ENCODE data around the gene NAGS.
"Not testable (repeated sequence)": the region's sequence is repeated elsewhere in the genome, so short reads cannot be mapped to it uniquely, and the experiment has no call there.

Gene NAGS, protein sequence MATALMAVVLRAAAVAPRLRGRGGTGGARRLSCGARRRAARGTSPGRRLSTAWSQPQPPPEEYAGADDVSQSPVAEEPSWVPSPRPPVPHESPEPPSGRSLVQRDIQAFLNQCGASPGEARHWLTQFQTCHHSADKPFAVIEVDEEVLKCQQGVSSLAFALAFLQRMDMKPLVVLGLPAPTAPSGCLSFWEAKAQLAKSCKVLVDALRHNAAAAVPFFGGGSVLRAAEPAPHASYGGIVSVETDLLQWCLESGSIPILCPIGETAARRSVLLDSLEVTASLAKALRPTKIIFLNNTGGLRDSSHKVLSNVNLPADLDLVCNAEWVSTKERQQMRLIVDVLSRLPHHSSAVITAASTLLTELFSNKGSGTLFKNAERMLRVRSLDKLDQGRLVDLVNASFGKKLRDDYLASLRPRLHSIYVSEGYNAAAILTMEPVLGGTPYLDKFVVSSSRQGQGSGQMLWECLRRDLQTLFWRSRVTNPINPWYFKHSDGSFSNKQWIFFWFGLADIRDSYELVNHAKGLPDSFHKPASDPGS

DNA sequence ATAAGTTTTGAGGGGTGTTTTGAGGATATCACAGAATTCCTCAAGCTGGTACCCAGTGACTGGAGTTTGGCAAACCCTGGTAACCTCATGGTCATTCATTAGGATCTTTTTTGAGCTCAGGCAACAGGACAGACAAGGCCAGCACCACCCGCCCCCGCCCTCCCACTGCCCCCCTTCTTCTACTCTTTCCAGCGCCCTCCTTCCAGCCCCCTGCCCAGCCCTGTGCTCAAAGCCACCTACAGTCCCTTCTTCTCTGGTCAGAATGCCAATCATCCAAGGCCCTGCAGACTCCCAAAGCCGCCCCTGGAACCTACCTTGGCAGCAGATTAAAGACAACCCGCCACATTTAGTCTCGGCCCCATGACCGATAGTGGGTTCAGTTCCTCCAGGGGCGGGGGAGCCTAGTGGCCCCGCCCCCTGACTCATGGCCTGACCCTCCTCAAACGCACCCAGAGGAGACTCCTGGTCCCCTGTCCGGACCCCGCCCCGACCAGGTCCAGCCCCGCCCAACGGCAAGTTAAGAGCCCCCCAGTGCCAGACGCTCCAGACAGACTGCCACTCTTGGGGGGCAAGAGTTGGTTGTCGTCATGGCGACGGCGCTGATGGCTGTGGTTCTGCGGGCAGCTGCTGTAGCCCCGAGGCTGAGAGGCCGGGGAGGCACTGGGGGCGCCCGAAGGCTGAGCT lies at the start of gene NAGS:
NAGS (plus strand) TSS at position 546 of the 684 bp plus-strand sequence; CDS start at position 588, 42 bp downstream.
- DNase-seq (ENCODE audit: low read depth), result no peak

GRCh38 chr17:43956222-43956621 lies 48.2 kb upstream of the NAGS start:
- no peak for DNase-seq (ENCODE audit: low read depth)

DNA sequence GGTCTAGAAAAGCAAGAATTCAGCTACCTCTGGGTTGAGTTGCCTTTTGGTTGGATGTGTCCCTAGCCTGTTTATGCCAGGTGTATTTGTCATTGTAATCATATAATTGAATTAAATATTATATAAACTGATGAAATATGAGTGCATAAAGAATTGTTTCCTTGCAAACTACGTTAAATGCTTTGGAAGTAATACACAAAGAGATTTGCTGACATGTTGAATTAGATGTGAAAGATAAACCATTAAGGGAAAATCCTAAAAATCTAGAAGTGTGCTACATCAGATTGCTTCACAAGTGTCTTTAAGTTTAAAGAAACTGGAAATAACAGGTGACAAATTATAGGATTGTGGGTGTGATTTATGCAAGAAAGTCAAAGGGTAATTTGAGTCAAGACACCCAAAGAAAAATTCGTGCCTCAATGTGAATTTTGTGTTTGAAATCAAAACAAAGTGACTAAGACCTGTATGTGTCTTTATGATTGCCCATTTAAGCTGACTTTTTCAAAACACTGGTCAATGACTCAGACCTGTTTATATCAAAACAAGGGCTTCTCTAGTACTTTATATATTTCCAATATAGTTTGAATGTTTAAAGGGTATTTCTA lies 45.6 kb upstream of the NAGS start:
- no peak for DNase-seq (ENCODE audit: low read depth)

DNA sequence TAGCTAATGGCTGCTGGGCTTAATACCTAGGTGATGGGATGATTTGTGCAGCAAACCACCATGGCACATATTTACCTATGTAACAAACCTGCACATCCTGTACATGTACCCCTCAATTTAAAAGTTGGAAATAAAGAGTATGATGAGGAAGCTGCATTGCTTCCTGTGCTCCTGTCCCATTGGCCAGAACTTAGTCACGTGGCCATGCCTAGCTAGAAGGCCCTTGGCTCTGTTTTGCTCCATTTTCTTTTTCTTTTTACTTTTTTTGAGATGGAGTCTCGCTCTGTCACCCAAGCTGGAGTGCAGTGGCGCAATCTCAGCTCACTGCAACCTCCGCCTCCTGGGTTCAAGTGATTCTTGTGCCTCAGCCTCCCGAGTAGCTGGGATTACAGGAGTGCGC lies 43.1 kb upstream of the NAGS start:
- DNase-seq (ENCODE audit: low read depth), result not testable (repeated sequence)

DNA sequence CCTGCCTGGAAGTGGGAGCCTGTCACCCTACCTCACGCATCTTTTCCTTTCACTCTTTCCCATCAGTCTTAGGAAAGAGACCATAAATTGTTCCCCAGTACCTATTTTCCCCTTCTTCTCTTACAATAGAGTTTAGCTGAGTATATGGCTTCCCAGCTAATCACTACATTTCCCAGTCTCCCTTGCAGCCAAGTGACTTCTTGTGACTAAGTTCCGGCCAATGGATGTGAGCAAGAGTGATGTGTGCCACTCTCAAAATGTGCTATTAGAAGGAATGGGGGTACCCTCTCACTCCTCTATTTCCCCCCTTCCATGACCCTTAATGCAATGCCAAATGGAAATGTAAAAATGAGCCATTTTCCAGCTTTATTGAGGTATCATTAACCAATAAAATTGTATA lies 42.5 kb upstream of the NAGS start:
- DNase-seq (ENCODE audit: low read depth), result no peak

- no peak for DNase-seq (ENCODE audit: low read depth)
Measured at GRCh38 chr17:43962479-43962878, 41.9 kb upstream of the NAGS start.

GRCh38 chr17:43966276-43966675 lies 38.1 kb upstream of the NAGS start:
- no peak for DNase-seq (ENCODE audit: low read depth)

DNA sequence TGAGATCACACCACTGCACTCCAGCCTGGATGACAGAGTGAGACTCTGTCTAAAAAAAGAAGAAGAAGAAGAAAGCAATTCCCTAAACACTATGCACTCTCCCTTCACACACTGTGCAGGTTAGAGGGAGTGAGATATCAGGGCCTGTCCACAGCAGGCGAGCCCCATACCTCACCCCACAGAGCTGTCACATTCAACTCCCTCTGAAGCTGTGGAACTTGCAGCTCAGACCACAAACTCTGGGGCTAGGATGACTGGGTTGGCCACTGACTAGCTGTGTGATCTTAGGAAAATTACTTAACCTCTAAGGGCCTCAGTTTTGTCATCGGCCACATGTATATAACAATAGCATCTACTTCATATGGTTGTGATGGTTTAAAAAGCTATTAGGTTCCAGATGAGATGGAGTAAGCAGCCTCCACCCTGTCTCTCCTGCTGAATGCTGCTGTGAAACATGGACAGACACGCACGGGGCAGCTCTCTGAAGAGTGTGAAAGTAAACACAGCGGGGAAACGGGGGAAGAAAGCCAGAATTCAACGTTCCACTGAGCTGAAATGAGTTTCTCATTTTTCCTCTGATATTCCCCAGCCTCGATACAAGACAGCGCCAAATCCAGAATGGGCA lies 37.1 kb upstream of the NAGS start:
- DNase-seq (ENCODE audit: low read depth), result no peak

- no peak for DNase-seq (ENCODE audit: low read depth)
Measured at GRCh38 chr17:43970366-43970765, 34.1 kb upstream of the NAGS start.

DNA sequence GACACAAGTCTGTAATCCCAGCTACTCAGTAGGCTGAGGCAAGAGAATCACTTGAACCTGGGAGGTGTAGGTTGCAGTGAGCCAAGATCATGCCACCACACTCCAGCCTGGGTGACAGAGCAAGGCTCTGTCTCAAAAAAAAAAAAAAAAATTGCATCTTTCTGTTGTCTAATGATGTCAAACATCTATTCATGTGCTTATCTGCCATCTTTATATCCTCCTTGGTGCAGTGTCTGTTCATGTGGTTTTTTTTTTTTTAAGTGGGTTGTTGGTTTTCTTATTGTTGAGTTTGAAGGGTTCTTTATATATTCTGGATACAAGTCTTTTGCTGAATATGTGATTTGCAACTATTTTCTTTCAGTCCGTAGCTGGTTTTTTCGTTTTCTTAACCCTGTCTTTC lies 33.0 kb upstream of the NAGS start:
- DNase-seq (ENCODE audit: low read depth), result not testable (repeated sequence)

- DNase-seq (ENCODE audit: low read depth), result not testable (repeated sequence)
Measured at GRCh38 chr17:43972444-43973212, 31.8 kb upstream of the NAGS start.

- DNase-seq (ENCODE audit: low read depth), result no peak
Measured at GRCh38 chr17:43974382-43975266, 29.8 kb upstream of the NAGS start.

GRCh38 chr17:43975898-43976297 lies 28.5 kb upstream of the NAGS start:
- no peak for DNase-seq (ENCODE audit: low read depth)

DNA sequence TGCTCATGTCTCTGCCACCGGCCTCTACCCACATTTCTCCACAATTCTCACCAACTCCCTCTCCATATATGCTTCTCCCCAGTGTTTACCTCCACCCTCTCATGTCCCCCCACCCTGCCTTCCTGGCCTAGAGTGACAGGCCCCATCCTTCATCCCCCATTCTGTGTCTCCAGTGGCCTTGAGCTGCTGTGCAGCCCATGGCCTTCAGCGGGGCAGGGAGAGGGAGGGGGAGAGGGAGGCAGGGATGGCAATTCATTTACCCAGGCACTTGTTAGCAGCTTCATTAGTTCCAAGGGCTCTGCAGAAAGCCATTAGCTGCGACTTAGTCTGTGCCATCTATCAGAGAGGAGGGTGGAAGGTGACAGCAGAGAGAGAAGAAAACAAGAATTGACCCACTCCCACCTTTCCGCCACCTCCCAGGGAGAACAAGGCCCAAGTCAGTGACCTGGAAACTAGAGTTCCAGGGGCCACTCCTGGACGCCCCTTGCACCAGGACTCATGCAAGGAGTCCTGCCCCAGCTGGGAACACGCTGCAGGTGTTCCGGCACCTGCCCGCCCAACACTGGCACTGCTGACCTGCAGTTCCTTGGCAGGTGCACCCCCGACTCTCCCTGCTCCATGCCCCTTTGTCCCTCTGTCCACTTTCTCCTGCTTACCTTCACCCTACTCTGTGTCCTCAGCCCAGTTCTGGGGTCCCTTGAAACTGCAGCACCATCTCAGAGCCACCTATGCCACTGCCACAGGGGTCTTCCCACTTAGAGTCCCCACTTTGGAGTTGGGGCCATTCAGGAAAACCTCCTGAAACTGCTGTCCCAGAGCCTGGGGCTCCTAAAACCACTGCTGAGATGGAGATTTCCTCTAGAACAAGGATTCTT lies 27.2 kb upstream of the NAGS start:
- no peak for DNase-seq (ENCODE audit: low read depth)

GRCh38 chr17:43978078-43978477 lies 26.3 kb upstream of the NAGS start:
- DNase-seq (ENCODE audit: low read depth), result no peak

GRCh38 chr17:43979011-43979410 lies 25.4 kb upstream of the NAGS start:
- DNase-seq (ENCODE audit: low read depth), result no peak

GRCh38 chr17:43979671-43980070 lies 24.8 kb upstream of the NAGS start:
- no peak for DNase-seq (ENCODE audit: low read depth)

GRCh38 chr17:43982171-43982570 lies 22.3 kb upstream of the NAGS start:
- DNase-seq (ENCODE audit: low read depth), result no peak

DNA sequence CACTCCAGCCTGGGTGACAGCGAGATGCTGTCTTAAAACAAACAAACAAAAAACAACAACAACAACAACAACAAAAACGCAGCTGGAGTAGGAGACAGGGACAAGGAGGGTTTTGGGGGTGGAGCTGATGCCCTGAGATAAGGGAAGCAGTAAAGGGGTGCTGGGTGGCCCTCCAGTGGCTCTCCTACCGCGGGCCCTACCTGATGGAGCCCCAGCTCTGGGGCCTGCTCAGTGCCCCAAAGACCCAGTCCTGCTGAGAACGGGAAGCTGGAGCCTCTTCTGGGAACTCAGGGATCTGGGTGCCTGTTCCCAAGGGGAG lies 21.3 kb upstream of the NAGS start:
- no peak for DNase-seq (ENCODE audit: low read depth)
